GM12864 (cell line): Measurements from ENCODE around the gene RAPGEF2.

Experiments used
- DNase-seq: peaks from one replicate; pipeline ENCODE4 v3.0.0-alpha.2; 2011; ENCODE audit warnings: low read depth
- H3K4me3 ChIP-seq: 2 replicates; pipeline ENCODE4 v1.5.1; 2011; ENCODE audit warnings: mild to moderate bottlenecking, low read depth, low read length, control low read depth
- TF ChIP-seq, protein P1 (sequence below): IDR thresholded peaks from 2 replicates; pipeline ENCODE4 v1.5.1; 2011; ENCODE audit warnings: low read depth, mild to moderate bottlenecking, moderate library complexity, low read length, control low read depth, inconsistent platforms; ENCODE audit errors: missing control alignments

The RAPGEF2 gene

GRCh38 chr4:159145318-159145991, 42.6 kb downstream of the RAPGEF2 start:
- TF ChIP-seq, protein P1, sequence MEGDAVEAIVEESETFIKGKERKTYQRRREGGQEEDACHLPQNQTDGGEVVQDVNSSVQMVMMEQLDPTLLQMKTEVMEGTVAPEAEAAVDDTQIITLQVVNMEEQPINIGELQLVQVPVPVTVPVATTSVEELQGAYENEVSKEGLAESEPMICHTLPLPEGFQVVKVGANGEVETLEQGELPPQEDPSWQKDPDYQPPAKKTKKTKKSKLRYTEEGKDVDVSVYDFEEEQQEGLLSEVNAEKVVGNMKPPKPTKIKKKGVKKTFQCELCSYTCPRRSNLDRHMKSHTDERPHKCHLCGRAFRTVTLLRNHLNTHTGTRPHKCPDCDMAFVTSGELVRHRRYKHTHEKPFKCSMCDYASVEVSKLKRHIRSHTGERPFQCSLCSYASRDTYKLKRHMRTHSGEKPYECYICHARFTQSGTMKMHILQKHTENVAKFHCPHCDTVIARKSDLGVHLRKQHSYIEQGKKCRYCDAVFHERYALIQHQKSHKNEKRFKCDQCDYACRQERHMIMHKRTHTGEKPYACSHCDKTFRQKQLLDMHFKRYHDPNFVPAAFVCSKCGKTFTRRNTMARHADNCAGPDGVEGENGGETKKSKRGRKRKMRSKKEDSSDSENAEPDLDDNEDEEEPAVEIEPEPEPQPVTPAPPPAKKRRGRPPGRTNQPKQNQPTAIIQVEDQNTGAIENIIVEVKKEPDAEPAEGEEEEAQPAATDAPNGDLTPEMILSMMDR = no peak
- no peak overlapping the region for H3K4me3 ChIP-seq
- DNase-seq = no peak

- TF ChIP-seq, protein P1 = no peak
- DNase-seq = no peak
- H3K4me3 ChIP-seq = no peak overlapping the region
Measured at GRCh38 chr4:159145992-159146330, 43.1 kb downstream of the RAPGEF2 start.

DNA sequence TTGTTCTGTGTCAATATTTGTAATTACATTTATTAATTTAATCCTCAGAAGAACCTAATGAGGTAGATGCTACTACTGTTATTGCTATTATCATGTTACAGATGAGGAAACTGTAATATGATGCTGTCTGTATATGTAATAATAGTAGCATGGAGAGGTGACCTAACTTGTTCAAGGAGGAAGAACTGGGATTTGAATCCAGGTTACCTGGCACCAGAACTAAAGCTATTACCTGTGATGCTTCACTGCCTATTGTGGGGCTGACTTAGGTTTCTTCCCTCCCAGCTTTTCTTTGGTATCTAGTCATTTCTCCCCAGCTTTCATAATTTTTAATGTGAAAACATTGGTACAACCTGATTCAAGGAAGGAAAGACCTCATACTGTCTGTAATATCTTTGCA, 43.6 kb downstream of the RAPGEF2 start:
- H3K4me3 ChIP-seq = no peak overlapping the region
- TF ChIP-seq, protein P1 = no peak
- DNase-seq = no peak

DNA sequence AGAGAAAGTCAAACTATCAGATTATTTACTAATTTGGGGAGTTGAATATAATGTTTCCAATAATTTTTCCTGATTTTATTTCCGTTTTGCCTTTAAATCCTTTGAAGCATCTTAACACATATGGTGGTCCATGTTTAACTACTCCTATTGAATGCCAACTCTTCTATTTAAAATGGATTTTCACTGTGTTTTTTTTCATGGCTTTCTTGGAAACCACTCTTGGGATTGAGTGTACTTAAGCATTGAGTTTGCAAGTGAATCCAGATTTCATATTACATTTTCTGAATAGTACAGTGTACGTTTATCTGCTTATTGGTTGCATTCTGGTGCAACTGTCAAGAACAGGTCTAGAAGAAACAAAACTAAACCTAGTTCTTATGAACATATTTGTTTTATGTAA, 45.6 kb downstream of the RAPGEF2 start:
- TF ChIP-seq, protein P1 = no peak
- H3K4me3 ChIP-seq = no peak overlapping the region
- DNase-seq = no peak

DNA sequence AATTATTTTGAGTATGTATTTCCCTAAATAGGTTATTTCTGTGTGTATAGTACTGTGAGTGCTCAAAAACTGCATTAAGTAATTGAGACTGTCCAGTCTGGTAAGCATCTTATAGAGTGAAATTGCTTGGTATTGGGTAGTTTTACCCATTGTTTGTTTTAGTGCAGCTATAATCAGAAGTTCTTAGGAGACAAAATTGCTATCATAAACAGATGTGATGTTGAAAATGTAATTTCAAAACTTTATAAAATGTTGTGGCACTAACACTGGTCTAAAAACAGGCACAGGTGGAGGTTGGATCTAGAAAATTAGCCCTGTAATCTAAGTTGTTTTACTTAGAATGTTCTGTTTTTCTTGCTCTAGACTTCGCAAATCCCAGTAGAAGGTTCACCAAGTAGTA, 46.8 kb downstream of the RAPGEF2 start:
- TF ChIP-seq, protein P1 = no peak
- no peak overlapping the region for H3K4me3 ChIP-seq
- DNase-seq = no peak

- TF ChIP-seq, protein P1 = no peak
- no peak overlapping the region for H3K4me3 ChIP-seq
- DNase-seq = no peak
Measured at GRCh38 chr4:159150396-159150795, 47.5 kb downstream of the RAPGEF2 start.

- no peak overlapping the region for H3K4me3 ChIP-seq
- TF ChIP-seq, protein P1 = no peak
Measured at GRCh38 chr4:159150821-159151390, 48.0 kb downstream of the RAPGEF2 start.

More at GRCh38 chr4:159150821-159151390, 48.0 kb downstream of the RAPGEF2 start:
- DNase-seq = no peak
